NCI-H774 (cell line): ENCODE measurements around the gene PREX1.

ENCODE experiments used
- DNase-seq: peaks from one replicate; lab custom pipeline; 2025; lab: John Stamatoyannopoulos, UW

The PREX1 gene

GRCh38 chr20:48577557-48577956, 250.2 kb downstream of the PREX1 start:
- DNase-seq: no peak

GRCh38 chr20:48574383-48574782, 253.4 kb downstream of the PREX1 start:
- no peak for DNase-seq
